HG03521 (cell line): ENCODE measurements around the gene MIOS.
A peak's percentile ranks its signal among the peaks of the same experiment; 100 is the strongest.

ENCODE experiments used
- ATAC-seq: cut with Tn5 transposase; IDR thresholded peaks from one replicate; pipeline ENCODE4 v1.9.1; 2021; ENCODE audit warnings: mild to moderate bottlenecking, moderate library complexity; ENCODE audit not compliant: unreplicated experiment

The MIOS gene

DNA sequence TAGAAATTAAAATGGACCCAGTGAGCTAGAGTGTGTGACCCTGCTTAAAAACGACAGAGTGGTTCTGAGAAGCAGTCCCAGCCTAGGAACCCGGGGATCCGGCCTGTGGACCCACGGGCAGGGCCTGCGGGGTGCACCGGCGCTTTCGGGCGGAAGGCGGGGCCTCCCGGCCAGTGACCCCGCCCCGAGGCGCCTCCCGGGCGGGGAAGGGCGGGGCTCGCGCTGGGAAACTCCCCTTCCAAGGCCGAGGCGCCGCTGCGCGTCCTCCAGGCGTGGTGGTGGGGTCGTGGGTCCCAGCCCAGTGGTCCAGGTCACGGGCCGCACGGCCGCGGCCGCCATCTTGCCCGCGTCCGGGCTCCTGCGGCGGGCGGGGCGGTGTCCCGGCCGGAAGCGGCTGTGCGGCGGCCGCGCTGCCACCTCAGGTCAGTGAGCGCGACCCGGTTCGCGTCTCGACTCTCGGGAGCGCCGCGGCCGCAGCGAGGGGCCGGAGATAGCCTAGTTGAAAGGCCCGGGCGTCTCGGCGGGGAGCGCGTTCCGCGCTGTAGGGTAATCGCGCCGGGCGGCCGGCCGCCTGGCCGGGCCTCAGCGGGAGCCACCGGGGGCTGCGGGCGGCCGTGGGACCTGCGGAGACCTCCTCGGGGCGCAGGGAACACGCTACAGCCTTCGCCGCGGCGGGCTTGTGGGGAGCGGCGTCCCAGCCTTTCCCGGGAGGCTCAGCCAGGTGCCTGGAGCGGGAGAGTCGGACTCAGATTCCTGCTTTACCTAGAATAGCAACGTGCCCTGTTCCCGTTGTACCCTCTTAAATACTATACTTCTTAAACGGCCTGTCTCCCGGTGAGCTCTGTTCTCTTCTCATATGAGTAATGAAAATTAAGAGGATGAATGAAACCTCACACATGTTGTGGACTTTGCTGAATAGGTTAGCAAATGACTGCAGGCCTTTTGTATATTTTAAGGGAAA, at the start of gene MIOS:
Gene MIOS (plus strand): TSS at position 234 of the 961 bp plus-strand sequence. CDS start 5,592 bp downstream, outside the sequence.
- ATAC-seq, result peak; percentile 74

DNA sequence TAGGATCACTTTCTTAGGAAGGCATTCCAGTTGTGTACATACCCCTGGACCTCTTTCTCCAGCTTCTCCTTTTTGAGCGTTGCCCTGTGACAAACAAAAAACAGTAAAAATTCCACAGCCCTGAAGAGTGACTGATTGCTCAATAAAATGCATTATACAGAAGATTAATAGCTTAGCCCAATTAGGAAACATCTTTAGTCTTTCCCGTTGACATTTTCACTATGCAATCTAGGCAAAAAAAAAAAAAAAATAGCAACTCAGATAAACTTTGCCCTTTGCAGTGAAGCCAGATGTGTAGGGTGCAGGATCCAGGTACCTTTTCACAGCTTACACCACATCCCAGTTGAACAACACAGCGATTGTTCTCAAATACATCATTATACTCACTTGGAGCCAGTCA, 48.9 kb upstream of the MIOS start:
- ATAC-seq, result no peak

DNA sequence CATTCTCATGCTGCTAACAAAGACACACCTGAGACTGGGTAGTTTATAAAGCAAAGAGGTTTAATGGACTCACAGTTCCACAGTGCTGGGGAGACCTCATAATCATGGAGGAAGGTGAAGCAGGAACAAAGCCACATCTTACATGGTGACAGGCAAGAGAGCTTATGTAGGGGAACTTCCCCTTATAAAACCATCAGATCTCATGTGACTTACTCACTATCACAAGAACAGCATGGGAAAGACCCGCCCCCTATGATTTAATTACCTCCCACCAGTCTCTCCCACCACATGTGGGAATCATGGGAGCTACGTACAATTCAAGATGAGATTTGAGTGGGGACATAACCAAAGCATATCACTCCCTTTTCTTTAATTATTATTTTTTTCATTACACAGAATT, 47.6 kb upstream of the MIOS start:
- no peak for ATAC-seq

DNA sequence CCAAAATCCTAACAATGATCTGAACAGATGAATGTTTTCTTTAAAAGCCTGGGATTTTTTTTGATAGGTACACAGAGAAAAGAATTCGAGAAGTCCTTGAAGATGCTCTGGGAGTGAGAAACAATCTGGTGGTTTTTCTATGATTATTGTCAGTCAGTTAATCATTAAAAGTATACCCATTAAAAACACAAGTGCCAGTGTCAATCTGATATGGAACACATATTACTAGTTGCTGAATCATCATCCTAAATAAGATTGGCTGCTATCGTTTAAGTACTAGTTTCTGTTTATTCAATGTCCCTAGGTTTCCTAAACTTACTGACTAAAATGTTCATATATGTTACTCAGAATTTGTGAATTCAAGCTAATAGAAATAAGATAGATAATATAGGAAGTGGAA, 47.2 kb upstream of the MIOS start:
- ATAC-seq, result no peak

DNA sequence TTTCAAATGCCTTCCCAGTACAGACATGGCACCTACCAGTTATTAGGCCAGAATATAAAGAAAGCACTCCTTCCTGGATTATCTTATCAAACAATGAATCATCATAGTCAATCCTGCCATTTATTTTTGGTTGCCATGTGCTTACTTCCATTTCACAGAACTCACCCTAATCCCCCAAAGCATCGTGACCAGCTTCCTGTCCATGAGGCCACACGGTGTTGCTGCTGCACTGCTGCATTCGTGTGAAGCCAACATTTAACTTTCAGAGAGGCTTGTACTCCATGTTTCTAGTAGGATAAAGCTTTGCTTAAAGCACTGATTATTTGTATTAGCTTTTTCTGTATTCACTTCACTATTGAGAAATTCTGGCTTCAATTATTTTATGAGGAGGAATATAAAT, 45.4 kb upstream of the MIOS start:
- ATAC-seq, result no peak

DNA sequence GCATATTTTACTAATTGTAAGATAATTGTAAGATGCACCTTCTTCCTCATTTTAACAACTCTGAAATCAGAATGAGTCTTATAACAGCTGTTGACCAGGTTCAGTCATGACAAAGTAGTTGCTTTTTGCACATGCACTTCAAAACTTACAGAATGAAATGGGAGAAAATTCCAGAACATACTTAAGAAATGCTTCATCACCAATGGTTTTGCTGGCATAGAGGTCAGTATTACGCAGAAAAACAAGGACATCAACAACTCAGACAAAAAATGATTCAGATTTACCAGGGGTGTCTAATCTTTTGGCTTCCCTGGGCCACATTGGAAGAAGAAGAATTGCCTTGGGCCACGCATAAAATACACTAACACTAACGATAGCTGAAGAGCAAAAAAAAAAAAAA, 44.3 kb upstream of the MIOS start:
- no peak for ATAC-seq

DNA sequence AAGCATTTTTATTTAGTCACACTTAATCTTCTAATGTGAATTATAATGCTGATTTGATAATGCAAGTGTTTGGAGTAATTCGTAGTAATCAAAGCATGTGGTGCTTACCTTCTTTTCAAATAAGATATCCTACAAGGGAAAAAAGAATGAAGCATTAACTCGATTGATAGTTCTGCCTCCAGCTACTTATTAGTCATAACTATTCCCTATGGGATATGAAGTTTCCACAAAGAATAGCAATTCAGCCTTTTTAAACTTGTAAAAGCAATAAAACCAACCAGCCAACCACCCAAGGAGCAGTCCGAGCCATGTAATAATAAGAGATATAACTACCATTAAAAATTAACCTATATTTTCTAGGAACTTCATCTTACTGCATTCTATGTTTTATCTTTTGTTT, 42.6 kb upstream of the MIOS start:
- no peak for ATAC-seq

DNA sequence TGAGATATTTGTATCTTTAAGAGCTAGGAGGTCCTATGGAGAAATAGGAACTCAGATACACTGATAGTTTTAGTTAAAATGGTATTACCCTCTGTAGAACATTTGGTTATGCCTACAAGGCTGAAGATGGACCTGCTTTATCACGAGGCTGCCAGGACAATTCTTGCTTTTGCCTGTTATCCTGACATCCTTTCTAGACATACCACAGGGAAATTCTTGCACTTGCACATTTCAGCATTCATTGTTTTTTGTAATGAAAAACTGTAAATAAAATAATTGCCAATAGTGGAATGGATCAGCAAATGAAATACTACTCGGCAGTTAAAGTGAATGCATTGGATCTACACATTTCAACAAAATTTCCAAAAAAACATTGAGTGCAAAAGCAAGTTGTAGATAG, 40.7 kb upstream of the MIOS start:
- no peak for ATAC-seq

DNA sequence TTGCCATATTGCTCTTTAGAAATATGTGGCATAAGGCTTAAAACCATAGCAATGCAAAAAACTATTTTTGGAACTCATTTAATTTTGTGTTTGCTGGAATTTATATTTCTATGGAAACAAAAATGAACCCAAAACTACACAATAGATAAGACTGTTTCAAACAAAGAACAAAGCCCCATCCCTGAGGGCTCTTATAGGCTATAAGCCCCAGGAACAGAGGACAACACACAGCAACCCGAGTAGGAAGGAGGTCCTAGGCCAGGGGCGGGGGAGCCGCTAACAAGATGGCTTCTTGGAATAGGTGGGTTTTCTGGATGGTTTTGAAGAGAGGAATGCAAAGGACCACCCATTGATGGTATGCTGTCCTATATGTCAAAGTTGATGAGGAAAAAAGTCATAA, 39.6 kb upstream of the MIOS start:
- no peak for ATAC-seq

DNA sequence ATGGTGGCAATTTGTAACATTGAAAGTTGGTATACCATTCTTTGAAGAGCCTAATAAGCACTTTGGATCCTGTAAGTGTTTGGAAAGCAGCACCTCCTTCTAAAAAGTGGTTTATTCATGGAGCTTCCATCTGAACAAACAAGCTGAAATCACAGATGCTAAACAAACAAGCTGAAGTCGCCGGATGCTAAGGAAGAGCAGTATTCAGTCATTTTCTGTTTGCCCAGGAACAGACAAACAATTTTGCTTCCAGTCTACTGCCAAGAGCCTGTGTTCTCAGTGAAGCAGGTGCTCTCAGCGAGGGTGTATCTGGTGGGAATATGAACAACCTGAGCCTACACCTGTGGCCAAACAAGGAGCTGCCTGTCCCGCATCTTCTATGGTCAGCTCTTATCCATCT, 37.4 kb upstream of the MIOS start:
- no peak for ATAC-seq

DNA sequence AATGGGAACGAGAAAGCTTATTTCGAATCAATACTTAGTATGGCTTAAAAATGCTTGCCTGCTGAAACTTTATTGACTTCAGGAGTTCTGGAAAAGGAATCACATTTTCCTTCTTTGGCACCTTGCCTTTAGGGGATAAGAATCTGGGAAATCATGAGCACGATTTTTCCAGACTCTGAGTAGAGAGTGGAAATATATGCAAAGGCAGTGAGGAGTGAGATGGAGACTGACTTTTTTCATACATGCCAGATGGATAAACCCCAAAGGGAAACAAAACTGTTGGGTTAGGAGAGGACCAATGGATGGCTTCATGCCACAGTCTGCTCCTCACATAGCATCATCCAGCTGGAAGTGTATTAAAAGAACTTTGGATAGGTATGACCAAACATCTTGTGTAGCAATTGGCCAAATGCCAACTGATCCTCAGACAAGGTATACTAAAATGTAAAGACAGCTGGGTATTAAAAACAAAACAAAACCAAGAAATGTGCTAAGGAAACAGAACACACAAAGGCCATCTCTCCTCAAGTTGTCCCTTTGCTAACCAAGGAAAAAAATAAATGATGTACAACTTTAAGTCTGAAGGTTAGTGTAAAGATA, 32.8 kb upstream of the MIOS start:
- no peak for ATAC-seq

DNA sequence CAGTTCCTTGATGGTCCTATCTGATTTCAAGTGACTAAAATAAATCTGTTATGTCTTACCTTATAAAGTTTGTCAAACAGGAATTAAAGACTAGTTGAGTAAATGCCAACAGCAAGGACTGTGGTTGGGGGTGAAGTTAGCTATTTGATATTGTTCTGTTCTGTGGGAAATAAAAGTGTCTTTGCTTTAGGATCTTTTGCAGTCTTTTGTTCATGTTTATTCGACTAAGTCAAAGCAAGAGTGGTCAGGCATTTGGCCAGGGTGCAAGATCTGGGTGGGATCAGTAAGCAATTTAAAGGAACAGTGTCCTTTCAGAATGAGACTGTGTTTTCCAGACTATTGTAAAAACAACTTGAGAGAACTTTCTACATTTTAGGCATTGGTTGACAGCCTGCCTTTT, 31.0 kb upstream of the MIOS start, which contains the start of gene COL28A1:
Gene COL28A1 (minus strand): TSS at position 183 of the 400 bp plus-strand sequence. CDS start 2,998 bp downstream, outside the sequence.
- ATAC-seq, result no peak

DNA sequence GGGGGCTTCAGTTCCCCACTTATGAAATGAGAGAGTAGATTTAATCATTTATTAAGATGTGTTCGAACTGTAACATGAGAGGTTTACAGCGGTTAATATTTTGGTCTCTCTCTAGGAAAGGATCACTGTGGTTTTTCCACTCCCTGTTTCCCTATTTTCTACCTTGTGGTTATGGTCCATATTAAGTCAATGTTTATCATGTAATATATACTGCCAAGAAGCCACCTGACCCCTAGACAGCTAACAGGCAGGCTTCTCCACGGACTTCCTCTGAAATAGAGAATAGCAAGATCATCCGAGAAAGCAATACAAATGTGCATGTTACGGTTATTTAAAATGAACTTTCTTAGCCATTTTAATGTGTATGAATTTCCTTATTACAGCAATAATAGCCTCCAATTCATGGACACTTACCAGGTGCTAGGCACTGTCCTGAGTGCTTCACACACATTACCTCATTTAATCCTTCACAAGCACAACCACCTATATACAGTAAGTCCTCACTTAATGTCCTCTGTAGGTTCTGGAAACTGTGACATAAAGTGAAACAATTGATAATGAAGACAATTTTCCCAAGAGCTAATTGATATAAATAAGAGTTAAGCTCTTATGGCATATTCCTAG, 30.2 kb upstream of the MIOS start:
- no peak for ATAC-seq

DNA sequence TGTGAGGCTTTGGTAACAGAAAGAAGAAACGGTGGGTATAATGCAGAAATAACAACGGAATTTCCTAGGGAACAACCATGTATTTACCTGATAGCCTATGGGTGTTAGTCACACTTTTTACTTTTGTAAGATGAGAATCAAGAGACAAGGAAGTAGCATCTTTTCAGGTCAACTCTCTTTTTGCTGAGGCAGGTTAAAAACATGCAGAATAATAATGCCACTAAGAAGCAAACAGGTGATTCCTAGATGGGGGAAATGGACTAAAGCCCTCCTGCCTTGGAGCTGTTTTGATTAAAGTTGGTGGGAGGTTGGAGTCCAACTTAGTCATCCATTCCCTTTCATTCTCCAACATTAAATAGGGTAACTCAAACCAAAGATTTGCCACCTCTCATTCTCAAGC, 29.0 kb upstream of the MIOS start:
- no peak for ATAC-seq

DNA sequence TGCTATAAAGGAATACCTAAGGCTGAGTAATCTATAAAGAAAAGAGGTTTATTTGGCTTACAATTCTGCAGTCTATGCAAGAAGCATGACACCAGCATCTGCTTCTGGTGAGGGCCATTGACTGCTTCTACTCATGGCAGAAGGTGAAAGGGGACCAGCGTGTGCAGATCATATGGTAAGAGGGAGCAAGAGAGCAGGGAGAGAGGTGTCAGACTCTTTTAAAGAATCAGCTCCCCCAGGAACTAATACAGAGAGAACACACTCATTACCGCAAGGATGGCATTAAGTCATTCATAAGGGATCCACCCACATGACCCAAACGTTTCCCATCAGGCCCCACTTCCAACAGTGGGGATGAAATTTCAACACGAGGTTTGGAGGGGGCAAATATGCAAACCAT, 27.5 kb upstream of the MIOS start:
- no peak for ATAC-seq

DNA sequence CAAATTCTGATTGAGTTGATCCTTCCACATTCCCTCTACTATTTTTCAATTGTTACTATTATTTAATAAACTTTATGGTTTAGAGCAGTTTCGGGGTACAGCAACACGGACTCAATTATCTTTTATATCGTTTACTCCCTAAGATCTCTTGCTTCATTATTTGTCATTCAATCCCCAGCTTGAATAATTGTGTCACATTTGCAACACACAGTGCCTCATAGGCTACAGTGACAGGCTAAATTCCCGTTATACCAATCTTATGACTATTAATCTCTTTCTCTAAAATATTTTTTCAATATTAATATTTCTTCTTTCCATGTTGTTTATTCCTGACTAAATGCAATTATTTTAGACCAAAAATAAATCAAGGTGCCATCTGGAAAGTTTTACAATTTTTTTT, 27.0 kb upstream of the MIOS start:
- no peak for ATAC-seq

DNA sequence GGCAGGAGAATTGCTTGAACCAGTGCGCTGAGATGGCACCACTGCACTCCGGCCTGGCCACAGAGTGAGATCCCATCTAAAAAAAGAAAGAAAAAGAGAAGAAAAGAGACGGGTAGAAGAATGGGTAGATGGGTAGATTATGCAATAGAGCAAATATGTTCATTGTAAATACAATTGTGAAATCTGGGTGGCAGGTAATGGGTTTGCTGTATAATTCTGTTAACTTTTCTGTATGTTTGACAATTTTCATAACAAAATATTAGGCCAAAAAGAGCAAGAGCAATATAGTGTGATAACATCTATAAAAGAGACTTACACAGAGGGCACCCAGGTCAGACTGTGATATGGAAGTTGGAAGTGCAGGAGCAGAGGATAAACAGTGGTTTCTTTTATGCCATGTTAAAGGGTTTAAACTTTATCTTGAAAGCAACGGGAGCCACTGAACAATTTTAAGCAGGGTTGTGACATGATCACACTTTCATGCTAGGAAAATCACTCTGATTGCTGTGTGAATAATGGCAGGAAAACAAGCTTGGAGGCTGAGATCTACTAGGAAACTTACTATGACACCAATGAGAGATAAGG, 24.3 kb upstream of the MIOS start:
- ATAC-seq, result no peak

DNA sequence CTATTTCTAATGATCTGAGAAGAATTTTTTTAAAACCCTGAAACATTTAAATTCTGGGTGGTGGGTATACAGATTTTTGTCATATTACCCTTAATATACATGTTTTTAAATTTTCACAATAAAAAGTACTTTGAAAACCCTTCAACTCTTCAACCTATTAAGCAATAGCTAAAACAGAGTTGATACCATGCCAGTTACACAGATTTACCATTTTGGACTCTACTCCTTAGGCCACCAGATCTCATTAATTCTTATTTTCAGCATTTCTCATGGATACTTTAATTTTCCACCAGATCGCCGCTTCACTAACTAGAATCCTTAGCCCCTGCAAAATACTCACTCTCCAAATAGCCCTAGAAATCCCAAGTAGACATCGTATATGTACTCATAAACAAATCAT, 18.3 kb upstream of the MIOS start:
- ATAC-seq, result no peak

DNA sequence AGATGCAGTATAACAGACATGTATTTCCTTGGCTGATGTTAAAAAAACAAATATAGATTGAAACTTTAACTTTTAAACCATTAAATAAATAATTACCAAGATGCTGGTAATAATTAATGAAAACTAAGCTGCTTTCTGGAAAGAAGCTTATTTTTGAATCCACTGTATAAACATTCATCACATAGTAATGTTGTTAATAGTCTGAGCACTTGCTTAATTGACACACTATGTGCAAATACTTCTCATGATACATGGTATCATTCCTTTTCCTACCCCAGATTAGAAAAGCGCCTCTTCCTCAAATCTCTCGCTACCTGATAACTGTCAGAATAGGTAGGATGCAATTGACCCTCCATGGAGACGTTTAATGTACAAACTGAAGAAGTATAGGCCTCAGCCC, 16.0 kb upstream of the MIOS start:
- no peak for ATAC-seq

DNA sequence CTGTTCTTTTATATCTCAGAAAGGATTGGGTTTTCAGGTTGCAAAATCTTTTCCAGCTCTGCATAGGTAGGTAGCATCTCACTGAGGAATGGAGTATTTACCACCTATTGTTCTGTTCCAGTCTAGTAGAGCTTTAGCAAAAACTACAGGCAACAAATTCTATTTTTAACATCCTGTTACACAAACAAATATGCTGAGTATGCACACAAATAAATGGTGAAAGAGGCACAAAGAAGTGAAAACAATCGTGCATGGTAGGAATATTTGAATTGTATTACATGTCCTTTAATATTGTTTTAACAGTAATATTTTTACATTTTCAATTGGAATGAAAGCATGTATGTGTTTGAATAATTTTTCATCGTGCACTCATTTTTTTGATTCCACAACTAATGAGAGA, 14.5 kb upstream of the MIOS start:
- ATAC-seq, result no peak

DNA sequence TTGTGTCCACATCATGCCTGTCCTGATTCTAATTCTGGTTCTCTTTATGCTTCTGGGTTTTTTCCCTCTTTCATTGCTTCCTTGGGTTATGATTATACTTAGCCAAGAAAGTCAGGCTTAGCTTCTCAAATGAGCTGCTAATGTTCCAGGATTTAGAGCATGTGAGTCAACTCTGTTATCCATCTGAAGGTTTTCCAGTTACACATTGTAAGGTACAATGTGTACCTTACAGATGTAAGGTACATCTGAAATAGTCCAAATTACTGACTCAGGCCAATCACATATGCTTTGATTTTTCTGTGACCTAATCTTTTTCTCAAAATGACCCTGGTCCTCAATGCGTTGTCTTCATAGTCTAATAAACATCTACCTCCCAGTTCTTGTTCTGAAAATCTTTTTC, 13.3 kb upstream of the MIOS start:
- ATAC-seq, result no peak
